ENCODE data around the gene LONRF2. TPM values are rescaled to one million over a fixed set of nuclear protein-coding genes. Genes with fewer than 3 reads are reported as not detected.

LONRF2 gene
- total and polyA plus RNA-seq, 8 donors = 2.5 to 4.6 (median 3.4) TPM

GRCh38 chr2:100268986-100269385 lies 53.3 kb downstream of the LONRF2 start:
- intact Hi-C loops (cut with DNase I) = loop anchor here in 1 of 2 donors (5.0 kb wide), 1 partner anchor 113 kb away; no protein-coding TSS in a partner anchor
- ATAC-seq (no peak), DNase-seq (peak in 1 of 4 donors; percentile 10)
- no peak overlapping the region for H3K4me3 ChIP-seq
- TF ChIP-seq CTCF (IDR thresholded peaks at IDR 0.05) = no peak
- no peaks in the 10 kb centered on the region for H3K36me3 ChIP-seq
- H3K27ac ChIP-seq = no peak overlapping the region
- H3K4me1 ChIP-seq = no peaks in the 10 kb centered on the region
- H3K9me3 ChIP-seq = no peaks in the 10 kb centered on the region
- no peaks in the 10 kb centered on the region for H3K27me3 ChIP-seq

GRCh38 chr2:100267751-100268150 lies 54.5 kb downstream of the LONRF2 start:
- intact Hi-C loops (cut with DNase I) = loop anchor here in 1 of 2 donors (5.0 kb wide), 1 partner anchor 115 kb away; no protein-coding TSS in a partner anchor
- H3K4me1 ChIP-seq = peaks cover 0 to under 1% of the 10 kb centered on the region in 2 donors
- no peaks in the 10 kb centered on the region for H3K36me3 ChIP-seq
- H3K27me3 ChIP-seq = no peaks in the 10 kb centered on the region
- no peaks in the 10 kb centered on the region for H3K9me3 ChIP-seq
- no peak for ATAC-seq
- TF ChIP-seq CTCF (IDR thresholded peaks at IDR 0.05) = no peak
- H3K27ac ChIP-seq = no peak overlapping the region
- no peak overlapping the region for H3K4me3 ChIP-seq
- DNase-seq = no peak

- DNase-seq (peak in 1 of 4 donors; percentile 11), ATAC-seq (no peak)
- no peak for TF ChIP-seq CTCF (IDR thresholded peaks at IDR 0.05)
- Histone ChIP-seq H3K4me1 (peaks cover 0 to 7% of the 10 kb centered on the region in 2 donors), H3K4me3 (no peak overlapping the region), H3K27ac (no peak overlapping the region), H3K36me3 (no peaks in the 10 kb centered on the region), H3K27me3 (no peaks in the 10 kb centered on the region), H3K9me3 (no peaks in the 10 kb centered on the region)
- intact Hi-C loops (cut with DNase I) = loop anchor here in 1 of 2 donors (5.0 kb wide), 1 partner anchor 116 kb away; no protein-coding TSS in a partner anchor
Observed at GRCh38 chr2:100266126-100266525, 56.2 kb downstream of the LONRF2 start.

GRCh38 chr2:100265226-100265625 lies 57.1 kb downstream of the LONRF2 start:
- Histone ChIP-seq H3K9me3 (no peaks in the 10 kb centered on the region), H3K4me3 (no peak overlapping the region), H3K36me3 (no peaks in the 10 kb centered on the region), H3K27me3 (no peaks in the 10 kb centered on the region), H3K4me1 (peaks cover 0 to 7% of the 10 kb centered on the region in 2 donors), H3K27ac (no peak overlapping the region)
- intact Hi-C loops (cut with DNase I) = loop anchor here in 1 of 2 donors (5.0 kb wide), 1 partner anchor 117 kb away; no protein-coding TSS in a partner anchor
- peak in 1 of 4 donors; percentile 22 for DNase-seq
- no peak for ATAC-seq
- TF ChIP-seq CTCF (IDR thresholded peaks at IDR 0.05) = no peak

GRCh38 chr2:100264651-100265050 lies 57.6 kb downstream of the LONRF2 start:
- peak in 1 of 4 donors; percentile 19 for DNase-seq
- TF ChIP-seq CTCF (IDR thresholded peaks at IDR 0.05) = no peak
- no peak for ATAC-seq
- intact Hi-C loops (cut with DNase I) = loop anchor here in 1 of 2 donors (5.0 kb wide), 1 partner anchor 118 kb away; no protein-coding TSS in a partner anchor
- Histone ChIP-seq H3K4me1 (peaks cover 0 to 7% of the 10 kb centered on the region in 2 donors), H3K36me3 (no peaks in the 10 kb centered on the region), H3K27ac (no peak overlapping the region), H3K4me3 (no peak overlapping the region), H3K9me3 (no peaks in the 10 kb centered on the region), H3K27me3 (no peaks in the 10 kb centered on the region)

Measured in left lung (tissue), 10 donors.